ENCODE data around the gene SIPA1L3. TPM values are rescaled to one million over a fixed set of nuclear protein-coding genes. Genes with fewer than 3 reads are reported as not detected.

Gene SIPA1L3
- polyA plus RNA-seq, 1 donor from 2014 or later, result 2.8 TPM

DNA sequence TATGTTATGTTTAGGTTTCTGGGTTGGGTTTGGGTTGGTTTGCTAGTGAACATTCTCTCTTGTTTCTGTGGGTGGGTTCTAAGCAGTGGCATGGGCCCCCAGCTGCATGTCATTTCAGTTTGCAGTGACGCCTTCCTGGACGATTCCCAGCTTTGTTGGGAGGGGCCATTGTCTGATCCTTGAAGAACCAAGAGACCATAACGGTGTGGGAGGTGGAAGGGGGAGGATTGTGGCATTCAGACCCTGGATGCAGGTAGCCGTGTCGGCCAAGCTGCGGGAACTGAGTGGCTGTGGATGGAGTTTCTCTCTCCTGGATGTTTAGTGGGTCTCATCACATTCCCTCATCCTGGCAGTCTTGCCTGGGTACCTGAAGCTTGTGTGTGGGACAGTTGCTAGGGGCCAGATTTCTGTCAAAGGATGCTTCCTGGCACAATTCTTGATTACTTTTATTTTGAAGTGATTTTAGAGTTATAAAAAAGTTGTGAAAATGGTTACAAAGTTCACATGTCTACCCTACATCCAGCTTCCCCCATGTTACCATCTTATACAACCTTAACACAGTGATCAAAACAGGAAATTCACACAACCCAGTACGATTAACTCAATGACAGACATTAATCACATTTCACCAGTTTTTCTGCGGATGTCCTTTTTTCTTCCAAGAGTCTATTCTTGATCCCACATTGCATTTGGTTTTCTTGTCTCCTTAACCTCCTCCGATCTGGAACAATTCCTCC, 123.8 kb downstream of the SIPA1L3 start:
- no peak for TF ChIP-seq TAF1 (IDR thresholded peaks at IDR 0.05; ENCODE audit: low read depth)
- no peak for TF ChIP-seq MXI1 (conservative IDR thresholded peaks at IDR 0.05; ENCODE audit: poor library complexity, severe bottlenecking)
- no peak for TF ChIP-seq RAD21 (conservative IDR thresholded peaks at IDR 0.05)
- TF ChIP-seq, protein P1, sequence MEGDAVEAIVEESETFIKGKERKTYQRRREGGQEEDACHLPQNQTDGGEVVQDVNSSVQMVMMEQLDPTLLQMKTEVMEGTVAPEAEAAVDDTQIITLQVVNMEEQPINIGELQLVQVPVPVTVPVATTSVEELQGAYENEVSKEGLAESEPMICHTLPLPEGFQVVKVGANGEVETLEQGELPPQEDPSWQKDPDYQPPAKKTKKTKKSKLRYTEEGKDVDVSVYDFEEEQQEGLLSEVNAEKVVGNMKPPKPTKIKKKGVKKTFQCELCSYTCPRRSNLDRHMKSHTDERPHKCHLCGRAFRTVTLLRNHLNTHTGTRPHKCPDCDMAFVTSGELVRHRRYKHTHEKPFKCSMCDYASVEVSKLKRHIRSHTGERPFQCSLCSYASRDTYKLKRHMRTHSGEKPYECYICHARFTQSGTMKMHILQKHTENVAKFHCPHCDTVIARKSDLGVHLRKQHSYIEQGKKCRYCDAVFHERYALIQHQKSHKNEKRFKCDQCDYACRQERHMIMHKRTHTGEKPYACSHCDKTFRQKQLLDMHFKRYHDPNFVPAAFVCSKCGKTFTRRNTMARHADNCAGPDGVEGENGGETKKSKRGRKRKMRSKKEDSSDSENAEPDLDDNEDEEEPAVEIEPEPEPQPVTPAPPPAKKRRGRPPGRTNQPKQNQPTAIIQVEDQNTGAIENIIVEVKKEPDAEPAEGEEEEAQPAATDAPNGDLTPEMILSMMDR (IDR thresholded peaks at IDR 0.05; ENCODE audit: poor library complexity, severe bottlenecking), result no peak
- TF ChIP-seq, protein P2, sequence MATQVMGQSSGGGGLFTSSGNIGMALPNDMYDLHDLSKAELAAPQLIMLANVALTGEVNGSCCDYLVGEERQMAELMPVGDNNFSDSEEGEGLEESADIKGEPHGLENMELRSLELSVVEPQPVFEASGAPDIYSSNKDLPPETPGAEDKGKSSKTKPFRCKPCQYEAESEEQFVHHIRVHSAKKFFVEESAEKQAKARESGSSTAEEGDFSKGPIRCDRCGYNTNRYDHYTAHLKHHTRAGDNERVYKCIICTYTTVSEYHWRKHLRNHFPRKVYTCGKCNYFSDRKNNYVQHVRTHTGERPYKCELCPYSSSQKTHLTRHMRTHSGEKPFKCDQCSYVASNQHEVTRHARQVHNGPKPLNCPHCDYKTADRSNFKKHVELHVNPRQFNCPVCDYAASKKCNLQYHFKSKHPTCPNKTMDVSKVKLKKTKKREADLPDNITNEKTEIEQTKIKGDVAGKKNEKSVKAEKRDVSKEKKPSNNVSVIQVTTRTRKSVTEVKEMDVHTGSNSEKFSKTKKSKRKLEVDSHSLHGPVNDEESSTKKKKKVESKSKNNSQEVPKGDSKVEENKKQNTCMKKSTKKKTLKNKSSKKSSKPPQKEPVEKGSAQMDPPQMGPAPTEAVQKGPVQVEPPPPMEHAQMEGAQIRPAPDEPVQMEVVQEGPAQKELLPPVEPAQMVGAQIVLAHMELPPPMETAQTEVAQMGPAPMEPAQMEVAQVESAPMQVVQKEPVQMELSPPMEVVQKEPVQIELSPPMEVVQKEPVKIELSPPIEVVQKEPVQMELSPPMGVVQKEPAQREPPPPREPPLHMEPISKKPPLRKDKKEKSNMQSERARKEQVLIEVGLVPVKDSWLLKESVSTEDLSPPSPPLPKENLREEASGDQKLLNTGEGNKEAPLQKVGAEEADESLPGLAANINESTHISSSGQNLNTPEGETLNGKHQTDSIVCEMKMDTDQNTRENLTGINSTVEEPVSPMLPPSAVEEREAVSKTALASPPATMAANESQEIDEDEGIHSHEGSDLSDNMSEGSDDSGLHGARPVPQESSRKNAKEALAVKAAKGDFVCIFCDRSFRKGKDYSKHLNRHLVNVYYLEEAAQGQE (IDR thresholded peaks at IDR 0.05; ENCODE audit: borderline replicate concordance), result no peak
- TF ChIP-seq EZH2 (IDR thresholded peaks at IDR 0.05; ENCODE audit: borderline replicate concordance, insufficient read depth, low read length, poor library complexity, severe bottlenecking), result no peak
- no peak for TF ChIP-seq POLR2AphosphoS5 (IDR thresholded peaks at IDR 0.05)
- TF ChIP-seq EP300 (conservative IDR thresholded peaks at IDR 0.05; ENCODE audit: poor library complexity, severe bottlenecking), result no peak
- H3F3A ChIP-seq (ENCODE audit: insufficient read depth, low read length, poor library complexity, severe bottlenecking), result no peaks in the 10 kb centered on the region
- no peaks in the 10 kb centered on the region for H3K9me3 ChIP-seq (ENCODE audit: low read length)
- H3K27me3 ChIP-seq (ENCODE audit: insufficient read depth, low read depth, low read length), result no peaks in the 10 kb centered on the region
- no peak overlapping the region for H3K27ac ChIP-seq (ENCODE audit: low read length)
- no peaks in the 10 kb centered on the region for H3K9me2 ChIP-seq (ENCODE audit: insufficient read depth, low read length)
- H3K9ac ChIP-seq (ENCODE audit: low read length), result no peak overlapping the region
- no peaks in the 10 kb centered on the region for H4K20me1 ChIP-seq (ENCODE audit: insufficient read depth)
- H2AFZ ChIP-seq (ENCODE audit: low read depth, low read length), result no peak overlapping the region
- H3K4me2 ChIP-seq (ENCODE audit: low read length), result no peak overlapping the region
- H3K36me3 ChIP-seq (ENCODE audit: insufficient read depth, low read length), result no peaks in the 10 kb centered on the region
- H3K79me2 ChIP-seq (replicated peaks; ENCODE audit: insufficient read depth, low read length), result no peaks in the 10 kb centered on the region
- H3K4me3 ChIP-seq (ENCODE audit: low read length), result no peak overlapping the region

DNA sequence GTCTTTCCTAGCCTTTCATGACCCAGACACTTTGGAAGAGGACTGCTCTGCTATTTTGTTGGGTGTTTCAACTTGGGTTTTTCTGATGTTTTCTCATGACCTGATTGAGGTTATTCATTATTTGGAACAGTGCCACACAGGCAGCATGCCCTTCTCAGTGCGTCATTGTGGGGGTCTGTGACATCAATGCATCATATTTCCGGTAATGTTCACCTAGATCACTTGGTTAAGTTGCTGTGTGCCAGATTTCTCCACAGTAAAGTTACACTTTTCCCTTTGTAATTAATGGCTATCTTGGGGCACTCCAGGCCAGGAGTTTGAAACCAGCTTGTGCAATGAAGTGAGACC, 124.4 kb downstream of the SIPA1L3 start:
- H3K9me3 ChIP-seq (ENCODE audit: low read length), result no peaks in the 10 kb centered on the region
- H3K79me2 ChIP-seq (replicated peaks; ENCODE audit: insufficient read depth, low read length), result no peaks in the 10 kb centered on the region
- H3K4me3 ChIP-seq (ENCODE audit: low read length), result no peak overlapping the region
- no peak overlapping the region for H2AFZ ChIP-seq (ENCODE audit: low read depth, low read length)
- no peaks in the 10 kb centered on the region for H3K9me2 ChIP-seq (ENCODE audit: insufficient read depth, low read length)
- H3F3A ChIP-seq (ENCODE audit: insufficient read depth, low read length, poor library complexity, severe bottlenecking), result no peaks in the 10 kb centered on the region
- H4K20me1 ChIP-seq (ENCODE audit: insufficient read depth), result no peaks in the 10 kb centered on the region
- no peaks in the 10 kb centered on the region for H3K27me3 ChIP-seq (ENCODE audit: insufficient read depth, low read depth, low read length)
- H3K36me3 ChIP-seq (ENCODE audit: insufficient read depth, low read length), result no peaks in the 10 kb centered on the region
- H3K9ac ChIP-seq (ENCODE audit: low read length), result no peak overlapping the region
- TF ChIP-seq POLR2AphosphoS5 (IDR thresholded peaks at IDR 0.05) (no peak), MXI1 (conservative IDR thresholded peaks at IDR 0.05; ENCODE audit: poor library complexity, severe bottlenecking) (no peak), RAD21 (conservative IDR thresholded peaks at IDR 0.05) (no peak), EZH2 (IDR thresholded peaks at IDR 0.05; ENCODE audit: borderline replicate concordance, insufficient read depth, low read length, poor library complexity, severe bottlenecking) (no peak), SMC3 (conservative IDR thresholded peaks at IDR 0.05; ENCODE audit: poor library complexity) (no peak), TAF1 (IDR thresholded peaks at IDR 0.05; ENCODE audit: low read depth) (no peak), EP300 (conservative IDR thresholded peaks at IDR 0.05; ENCODE audit: poor library complexity, severe bottlenecking) (no peak)
- TF ChIP-seq, protein P2 (IDR thresholded peaks at IDR 0.05; ENCODE audit: borderline replicate concordance), result no peak
- TF ChIP-seq, protein P1 (IDR thresholded peaks at IDR 0.05; ENCODE audit: poor library complexity, severe bottlenecking), result no peak
- H3K27ac ChIP-seq (ENCODE audit: low read length), result no peak overlapping the region
- H3K4me2 ChIP-seq (ENCODE audit: low read length), result no peak overlapping the region

All from neural cell (in vitro differentiated cells).